GM12878 (cell line): Measurements from ENCODE around the gene APCDD1L.

Experiments
- CBX3 ChIP-seq: fragments of 200-600 bp; sonication (generic); IDR thresholded peaks from 2 replicates; pipeline ENCODE4 v1.6.1; 2016; ENCODE audit warnings: low read depth, borderline replicate concordance
- CHD2 ChIP-seq: IDR thresholded peaks from 2 replicates; pipeline ENCODE4 v1.6.1; 2011; ENCODE audit warnings: low read depth, low read length, improper control_type of control experiment, borderline replicate concordance
- CREM ChIP-seq: IDR thresholded peaks from 2 replicates; pipeline ENCODE4 v1.6.1; 2014; ENCODE audit warnings: antibody characterized with exemption, low read depth
- CTCF ChIP-seq, 3 experiments: IDR thresholded peaks in 2 of 3; conservative IDR thresholded peaks in 1 of 3; 2 replicates each; pipeline ENCODE4 v1.5.1; 2011; ENCODE audit warnings: low read depth in 3 of 3, low read length in 3 of 3, mild to moderate bottlenecking in 3 of 3, control low read depth in 2 of 3, moderate library complexity in 2 of 3, inconsistent platforms in 1 of 3, mixed read lengths in 1 of 3; ENCODE audit not compliant: control insufficient read depth in 2 of 3, insufficient read depth in 1 of 3; ENCODE audit errors: extremely low read depth in 1 of 3
- JUND ChIP-seq: IDR thresholded peaks from 2 replicates; pipeline ENCODE4 v1.6.1; 2012; ENCODE audit warnings: low read depth, mild to moderate bottlenecking, low read length, improper control_type of control experiment, moderate library complexity
- POLR2A ChIP-seq: IDR thresholded peaks from 2 replicates; pipeline ENCODE4 v1.6.1; 2011; ENCODE audit warnings: low read depth, mild to moderate bottlenecking, low read length
- SP1 ChIP-seq: IDR thresholded peaks from one replicate; pipeline ENCODE4 v1.6.1; 2011; ENCODE audit warnings: low read depth, low read length
- YY1 ChIP-seq: IDR thresholded peaks from 2 replicates; pipeline ENCODE4 v1.6.1; 2011; ENCODE audit warnings: low read depth, mild to moderate bottlenecking, low read length

- TF ChIP-seq CTCF (IDR thresholded peaks at IDR 0.05 in 2 of 3, conservative IDR thresholded peaks at IDR 0.05 in 1 of 3; ENCODE audit: control insufficient read depth in 2 of 3, extremely low read depth in 1 of 3, insufficient read depth in 1 of 3, low read depth in 3 of 3, low read length in 3 of 3) (no peak), YY1 (no peak), POLR2A (no peak), CBX3 (no peak), SP1 (no peak), CHD2 (no peak), JUND (no peak), CREM (no peak)
Measured at GRCh38 chr20:58557733-58558342, 42.6 kb upstream of the APCDD1L start.
